Measurements from ENCODE around the gene TIMP2.
"Not testable (repeated sequence)": the region's sequence is repeated elsewhere in the genome, so short reads cannot be mapped to it uniquely, and the experiment has no call there.

The TIMP2 gene

GRCh38 chr17:78929908-78930775 lies 5.0 kb upstream of the TIMP2 start:
- DNase-seq = no peak

- DNase-seq = peak; percentile 93
Observed at GRCh38 chr17:78925662-78926555, 722 bp upstream of the TIMP2 start.

GRCh38 chr17:78924481-78925151 lies 571 bp downstream of the TIMP2 start:
- DNase-seq = peak; percentile 64

- no peak for DNase-seq
Observed at GRCh38 chr17:78923660-78924453, 1.3 kb downstream of the TIMP2 start.

GRCh38 chr17:78922816-78923498 lies 2.2 kb downstream of the TIMP2 start:
- DNase-seq = no peak

- peak; percentile 66 for DNase-seq
Observed at GRCh38 chr17:78921437-78921971, 3.7 kb downstream of the TIMP2 start.

GRCh38 chr17:78920528-78920927 lies 4.7 kb downstream of the TIMP2 start:
- no peak for DNase-seq

- DNase-seq = no peak
Observed at GRCh38 chr17:78919861-78920450, 5.2 kb downstream of the TIMP2 start.

GRCh38 chr17:78918979-78919378 lies 6.2 kb downstream of the TIMP2 start:
- no peak for DNase-seq

GRCh38 chr17:78917451-78918275 lies 7.5 kb downstream of the TIMP2 start:
- DNase-seq = no peak

GRCh38 chr17:78915872-78916632 lies 9.1 kb downstream of the TIMP2 start:
- peak; percentile 55 for DNase-seq

- DNase-seq = no peak
Observed at GRCh38 chr17:78913115-78913514, 12.1 kb downstream of the TIMP2 start.

GRCh38 chr17:78912082-78912481 lies 13.1 kb downstream of the TIMP2 start:
- DNase-seq = no peak

- not testable (repeated sequence) for DNase-seq
Observed at GRCh38 chr17:78911543-78911942, 13.6 kb downstream of the TIMP2 start.

GRCh38 chr17:78910497-78911284 lies 14.5 kb downstream of the TIMP2 start:
- no peak for DNase-seq

GRCh38 chr17:78908426-78908825 lies 16.8 kb downstream of the TIMP2 start:
- no peak for DNase-seq

- DNase-seq = no peak
Observed at GRCh38 chr17:78905541-78905940, 19.6 kb downstream of the TIMP2 start.

GRCh38 chr17:78905116-78905515 lies 20.1 kb downstream of the TIMP2 start:
- DNase-seq = no peak

Measured in right hindlimb (tissue), 1 donor.